ENCODE measurements around the gene PGAP6.
"Not testable (repeated sequence)": the region's sequence is repeated elsewhere in the genome, so short reads cannot be mapped to it uniquely, and the experiment has no call there.

The PGAP6 gene

GRCh38 chr16:378113-378820 is 3.5 kb downstream of the PGAP6 start:
- not testable (repeated sequence) for DNase-seq

GRCh38 chr16:377419-377951 is 4.3 kb downstream of the PGAP6 start:
- DNase-seq: no peak

- no peak for DNase-seq
These were observed 4.9 kb downstream of the PGAP6 start for GRCh38 chr16:376817-377418.

- no peak for DNase-seq
These were observed 5.6 kb downstream of the PGAP6 start for GRCh38 chr16:375927-376816.

- DNase-seq: no peak
These were observed 6.6 kb downstream of the PGAP6 start for GRCh38 chr16:375212-375611.

GRCh38 chr16:374616-374926 is 7.2 kb downstream of the PGAP6 start:
- no peak for DNase-seq

- no peak for DNase-seq
These were observed 7.7 kb downstream of the PGAP6 start for GRCh38 chr16:373848-374615.

- no peak for DNase-seq
These were observed 8.7 kb downstream of the PGAP6 start for GRCh38 chr16:373020-373598.

GRCh38 chr16:372302-372983 is 9.3 kb downstream of the PGAP6 start:
- DNase-seq: no peak

- no peak for DNase-seq
These were observed 10.1 kb downstream of the PGAP6 start for GRCh38 chr16:371515-372301.

GRCh38 chr16:370979-371514 is 10.7 kb downstream of the PGAP6 start:
- DNase-seq: no peak

GRCh38 chr16:370443-370842 is 11.3 kb downstream of the PGAP6 start, which contains the start of gene MRPL28:
TSS of gene MRPL28 (minus strand) at chr16:370538. CDS start at chr16:370218, 320 bp downstream.
- DNase-seq: peak; percentile 57

- DNase-seq: no peak
These were observed 11.8 kb downstream of the PGAP6 start for GRCh38 chr16:369866-370436.

GRCh38 chr16:369275-369865 is 12.4 kb downstream of the PGAP6 start:
- no peak for DNase-seq

GRCh38 chr16:368388-369158 is 13.2 kb downstream of the PGAP6 start:
- DNase-seq: no peak

GRCh38 chr16:367333-367903 is 14.4 kb downstream of the PGAP6 start:
- DNase-seq: no peak

GRCh38 chr16:366476-366875 is 15.3 kb downstream of the PGAP6 start:
- no peak for DNase-seq

GRCh38 chr16:364595-365491 is 16.9 kb downstream of the PGAP6 start:
- DNase-seq: no peak
